ENCODE measurements around the gene PRMT5.
A peak's percentile ranks its signal among the peaks of the same experiment; 100 is the strongest.

The PRMT5 gene

DNA sequence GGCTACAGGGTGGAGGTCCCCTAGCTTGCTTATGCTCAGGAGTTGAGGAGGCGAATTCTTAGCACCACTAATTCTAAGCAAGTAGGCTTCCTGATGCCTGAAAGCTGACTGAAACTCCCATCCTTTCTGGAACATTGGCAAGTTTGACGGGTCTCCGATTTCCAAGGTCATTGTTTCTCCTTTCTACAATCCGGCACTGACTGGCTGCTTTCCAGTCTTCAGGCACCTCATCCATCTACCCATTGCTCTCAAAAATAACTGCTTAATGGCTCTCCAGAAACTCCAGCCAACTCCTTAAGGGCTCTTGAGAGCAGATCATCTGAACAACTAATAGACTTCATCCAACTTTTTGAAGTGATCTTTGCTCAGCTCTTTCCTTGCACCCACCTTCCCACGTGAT, 32.8 kb downstream of the PRMT5 start:
- no peak for DNase-seq

- no peak for DNase-seq
These were observed 33.8 kb downstream of the PRMT5 start for GRCh38 chr14:22895402-22895801.

DNA sequence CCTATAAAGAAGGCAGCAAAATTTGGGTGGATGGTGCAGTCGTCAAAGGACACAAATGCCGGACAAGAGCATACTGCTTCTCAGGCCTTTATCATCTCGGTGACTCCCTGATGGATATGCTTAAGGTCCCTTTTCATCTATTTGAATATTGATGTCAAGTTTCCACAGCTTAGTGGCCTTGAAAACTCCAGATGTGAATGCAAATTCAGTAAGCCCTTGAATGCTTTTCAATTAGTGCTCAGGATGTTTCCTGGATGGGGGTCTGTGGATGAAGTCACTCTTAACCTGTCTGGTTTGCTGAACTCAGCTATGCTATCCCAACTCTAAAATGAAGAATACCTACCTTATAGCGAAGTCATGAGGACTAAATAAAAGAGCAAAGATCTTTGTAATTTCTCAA, 35.5 kb downstream of the PRMT5 start:
- DNase-seq, result no peak

- DNase-seq, result no peak
These were observed 36.7 kb downstream of the PRMT5 start for GRCh38 chr14:22892488-22892887.

DNA sequence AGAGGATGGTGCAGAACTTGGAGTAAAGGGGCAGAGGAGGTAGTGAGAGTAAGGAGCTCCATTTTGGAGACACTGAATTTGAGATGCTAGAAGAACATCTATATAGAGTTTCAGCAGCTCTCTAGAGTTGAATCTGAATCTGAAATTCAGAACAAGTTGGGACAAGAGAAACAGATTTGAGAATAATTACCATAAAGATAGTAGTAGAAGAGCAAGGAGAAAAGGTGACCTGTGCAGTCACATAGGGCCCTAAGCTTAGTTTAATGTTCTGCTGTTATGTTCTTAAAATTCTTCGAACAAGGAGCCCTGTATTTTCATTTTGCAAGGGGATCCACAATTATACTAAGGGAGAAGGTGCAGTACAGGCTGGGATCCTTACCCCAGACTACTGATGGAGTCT, 38.8 kb downstream of the PRMT5 start:
- DNase-seq, result no peak

DNA sequence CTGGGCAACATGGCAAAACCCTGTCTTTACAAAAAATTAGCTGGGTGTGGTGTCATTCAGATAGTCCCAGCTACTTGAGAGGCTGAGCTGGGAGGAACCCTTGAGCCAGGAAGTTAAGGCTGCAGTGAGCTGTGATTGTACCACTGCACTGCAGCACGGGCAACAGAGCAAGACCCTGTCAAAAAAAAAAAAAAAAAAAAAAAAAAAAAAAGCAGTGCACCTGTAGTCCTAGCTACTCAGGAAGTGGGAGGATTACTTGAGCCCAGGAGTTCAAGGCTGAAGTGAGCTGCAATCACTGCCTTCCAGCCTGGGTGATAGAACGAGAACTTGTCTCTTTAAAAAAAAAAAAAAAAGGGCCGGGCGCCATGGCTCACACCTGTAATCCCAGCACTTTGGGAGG, 40.5 kb downstream of the PRMT5 start:
- no peak for DNase-seq

DNA sequence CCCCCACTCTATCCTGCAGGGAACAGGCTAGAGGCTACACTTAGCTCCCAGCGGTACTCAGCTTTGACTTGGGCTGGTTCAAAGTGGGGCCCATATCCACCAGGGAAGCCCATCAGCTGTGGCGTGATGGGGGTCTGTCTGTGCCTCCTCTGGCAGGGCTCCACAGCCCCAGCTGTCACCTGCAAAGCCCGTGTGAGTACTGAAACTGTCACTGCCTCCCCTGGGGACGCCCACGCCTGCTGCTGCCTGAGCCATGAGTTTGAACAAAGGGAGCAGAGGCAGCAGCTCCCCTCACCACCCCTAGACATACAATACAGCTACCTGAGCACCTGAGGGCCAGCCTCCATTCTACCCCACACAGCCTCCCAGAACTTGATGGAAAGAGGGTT, 41.2 kb downstream of the PRMT5 start:
- DNase-seq, result no peak

DNA sequence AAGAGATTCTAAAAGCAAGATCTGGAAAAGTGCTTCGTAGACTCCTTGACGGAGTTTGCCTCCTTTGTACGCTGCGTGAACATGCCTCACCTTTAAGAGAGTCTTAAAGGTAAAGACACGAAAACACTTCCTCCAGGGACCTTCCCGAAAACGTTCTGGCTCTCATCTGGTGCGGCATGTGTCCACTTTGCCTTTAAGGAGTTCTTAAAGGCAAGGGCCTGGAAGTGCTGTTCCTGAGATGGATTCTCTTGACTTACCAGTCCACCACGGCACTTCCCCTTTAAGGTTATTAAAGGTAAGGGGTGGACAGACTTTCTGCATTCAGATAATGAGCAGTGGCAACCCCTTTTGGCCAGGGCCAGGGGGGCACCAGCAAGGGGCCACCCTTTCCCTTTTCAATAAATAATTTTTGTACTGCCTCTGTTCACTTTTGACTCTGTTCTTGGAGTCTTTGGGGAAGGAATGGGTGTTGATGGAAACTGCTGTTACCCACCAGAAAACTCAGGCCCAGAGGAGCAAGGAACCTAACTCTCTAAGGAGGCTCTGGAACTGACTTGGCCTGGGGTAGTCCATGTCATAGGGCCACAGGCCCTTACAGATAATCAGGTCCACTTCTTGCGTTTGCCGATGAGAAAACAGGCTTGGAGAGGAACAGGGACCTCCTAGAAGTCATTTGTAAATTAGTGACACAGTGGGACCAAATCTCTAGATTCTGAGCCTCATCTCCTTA, 41.8 kb downstream of the PRMT5 start:
- DNase-seq, result peak; percentile 91

- peak; percentile 78 for DNase-seq
These were observed 42.5 kb downstream of the PRMT5 start for GRCh38 chr14:22886500-22887259.

DNA sequence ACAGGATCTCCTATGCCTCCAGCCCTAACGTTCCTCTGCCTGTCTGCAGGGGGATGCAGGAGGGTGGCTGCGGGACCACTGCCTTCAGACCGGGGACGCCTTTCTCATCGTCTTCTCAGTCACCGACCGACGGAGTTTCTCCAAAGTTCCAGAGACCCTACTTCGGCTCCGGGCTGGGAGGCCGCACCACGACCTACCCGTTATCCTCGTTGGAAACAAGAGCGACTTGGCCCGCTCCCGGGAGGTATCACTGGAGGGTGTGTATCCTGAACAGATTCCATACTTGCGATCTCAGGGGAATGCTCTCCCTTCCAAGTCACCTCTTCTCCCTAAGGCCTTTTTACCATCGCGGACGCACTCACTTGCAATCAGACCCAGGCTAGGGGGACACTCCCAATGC, 43.2 kb downstream of the PRMT5 start:
- DNase-seq, result no peak

DNA sequence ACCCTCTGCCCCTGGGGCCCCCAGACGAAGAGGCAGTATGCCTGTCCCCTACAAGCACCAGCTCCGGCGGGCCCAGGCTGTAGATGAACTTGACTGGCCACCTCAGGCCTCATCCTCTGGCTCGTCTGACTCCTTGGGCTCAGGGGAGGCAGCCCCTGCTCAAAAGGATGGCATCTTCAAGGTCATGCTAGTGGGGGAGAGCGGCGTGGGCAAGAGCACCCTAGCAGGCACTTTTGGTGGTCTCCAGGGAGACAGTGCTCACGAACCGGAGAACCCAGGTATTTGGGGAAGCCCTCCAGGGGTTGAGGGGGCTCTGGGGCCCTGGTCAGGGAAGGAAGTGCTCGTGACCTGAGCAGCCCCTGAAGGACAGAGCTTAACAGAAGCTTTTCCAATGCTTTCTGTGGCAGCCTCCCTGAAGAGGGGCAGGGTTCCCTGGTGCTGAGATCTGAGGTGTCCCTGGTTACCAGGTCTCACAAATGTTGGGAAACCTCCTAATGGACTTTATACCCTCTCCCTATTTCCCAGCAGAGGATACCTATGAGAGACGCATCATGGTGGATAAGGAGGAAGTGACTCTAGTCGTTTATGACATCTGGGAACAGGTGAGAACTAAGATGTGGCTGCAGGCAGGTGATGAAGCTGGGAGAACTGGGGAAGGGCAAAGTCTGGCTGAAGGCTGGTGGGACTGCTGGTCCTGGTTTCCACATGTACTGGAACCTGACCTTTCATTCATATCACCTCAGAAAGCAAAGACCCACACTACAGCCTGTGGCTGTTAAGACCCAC, 44.2 kb downstream of the PRMT5 start:
- DNase-seq, result no peak

DNA sequence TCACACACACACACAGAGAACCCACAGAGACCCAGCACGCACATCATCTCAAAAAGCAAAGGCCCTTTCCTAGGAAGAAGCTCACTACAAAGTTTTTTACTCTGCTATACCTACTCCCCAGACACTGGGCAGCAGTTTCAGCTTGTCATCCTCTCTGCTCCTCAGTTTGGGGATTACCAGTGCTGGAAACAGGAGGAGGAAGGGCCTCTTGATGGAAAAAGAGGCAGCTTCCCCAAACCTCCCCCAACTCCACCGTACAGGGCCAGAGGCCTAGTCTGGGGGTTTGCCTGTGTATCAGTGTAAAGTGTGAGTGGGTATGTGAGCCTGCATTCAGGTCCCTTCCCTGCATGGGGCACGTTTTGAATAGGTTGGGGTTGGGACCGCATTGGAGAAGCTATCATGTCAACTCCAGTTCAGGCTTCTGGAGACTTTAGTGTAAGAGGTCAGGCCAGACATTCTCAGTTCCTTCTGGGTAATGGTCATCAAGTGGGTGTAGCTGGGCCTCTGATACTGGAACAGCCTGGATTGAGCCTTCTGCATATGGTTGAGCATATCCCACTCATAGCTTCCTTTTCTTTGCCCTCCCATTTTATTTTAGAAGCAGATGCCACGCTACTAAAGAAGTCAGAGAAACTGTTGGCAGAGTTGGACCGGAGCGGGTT, 45.0 kb downstream of the PRMT5 start:
- DNase-seq, result no peak

DNA sequence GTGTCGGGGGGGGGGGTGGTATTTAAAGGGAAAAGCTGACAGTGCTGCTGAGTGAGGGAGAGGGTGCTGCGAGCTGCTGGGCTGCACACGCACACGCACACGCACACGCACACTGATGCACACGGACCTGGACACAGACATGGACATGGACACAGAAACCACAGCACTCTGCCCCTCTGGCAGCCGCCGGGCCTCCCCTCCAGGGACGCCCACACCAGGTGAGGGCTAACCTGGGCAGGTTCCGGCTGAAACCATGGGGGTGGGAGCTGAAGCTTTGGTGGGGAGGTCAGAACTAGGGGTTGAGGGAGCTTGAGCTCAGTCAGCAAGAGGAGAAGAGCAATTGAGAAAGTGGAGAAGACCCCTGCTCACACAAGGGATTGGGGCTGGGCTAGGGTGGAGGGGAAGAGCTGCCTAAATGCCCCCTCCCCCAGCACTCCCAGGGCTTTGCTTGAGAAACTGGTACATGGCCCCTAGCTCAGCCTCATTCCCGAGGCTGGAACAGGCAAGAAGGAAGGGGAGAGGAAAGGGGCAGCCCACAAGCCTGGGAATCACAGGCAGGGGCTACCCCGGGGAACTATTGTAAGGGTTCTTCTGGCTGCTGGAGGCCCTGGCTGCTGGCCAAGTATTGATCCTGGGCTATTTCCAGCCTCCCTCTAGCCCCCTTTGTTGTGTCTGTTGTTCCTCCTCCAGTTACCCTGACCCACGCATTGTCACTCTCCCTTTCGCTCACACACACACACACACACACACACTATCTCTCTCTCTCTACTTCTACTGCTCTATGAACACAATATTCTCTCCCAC, 45.8 kb downstream of the PRMT5 start, which contains the start of gene REM2:
REM2 (plus strand) TSS at position 50 of the 804 bp plus-strand sequence; CDS start at position 116, 66 bp downstream.
- no peak for DNase-seq

- peak; percentile 35 for DNase-seq
These were observed 46.5 kb downstream of the PRMT5 start for GRCh38 chr14:22882529-22883172.

- DNase-seq, result no peak
These were observed 47.1 kb downstream of the PRMT5 start for GRCh38 chr14:22882064-22882463.

DNA sequence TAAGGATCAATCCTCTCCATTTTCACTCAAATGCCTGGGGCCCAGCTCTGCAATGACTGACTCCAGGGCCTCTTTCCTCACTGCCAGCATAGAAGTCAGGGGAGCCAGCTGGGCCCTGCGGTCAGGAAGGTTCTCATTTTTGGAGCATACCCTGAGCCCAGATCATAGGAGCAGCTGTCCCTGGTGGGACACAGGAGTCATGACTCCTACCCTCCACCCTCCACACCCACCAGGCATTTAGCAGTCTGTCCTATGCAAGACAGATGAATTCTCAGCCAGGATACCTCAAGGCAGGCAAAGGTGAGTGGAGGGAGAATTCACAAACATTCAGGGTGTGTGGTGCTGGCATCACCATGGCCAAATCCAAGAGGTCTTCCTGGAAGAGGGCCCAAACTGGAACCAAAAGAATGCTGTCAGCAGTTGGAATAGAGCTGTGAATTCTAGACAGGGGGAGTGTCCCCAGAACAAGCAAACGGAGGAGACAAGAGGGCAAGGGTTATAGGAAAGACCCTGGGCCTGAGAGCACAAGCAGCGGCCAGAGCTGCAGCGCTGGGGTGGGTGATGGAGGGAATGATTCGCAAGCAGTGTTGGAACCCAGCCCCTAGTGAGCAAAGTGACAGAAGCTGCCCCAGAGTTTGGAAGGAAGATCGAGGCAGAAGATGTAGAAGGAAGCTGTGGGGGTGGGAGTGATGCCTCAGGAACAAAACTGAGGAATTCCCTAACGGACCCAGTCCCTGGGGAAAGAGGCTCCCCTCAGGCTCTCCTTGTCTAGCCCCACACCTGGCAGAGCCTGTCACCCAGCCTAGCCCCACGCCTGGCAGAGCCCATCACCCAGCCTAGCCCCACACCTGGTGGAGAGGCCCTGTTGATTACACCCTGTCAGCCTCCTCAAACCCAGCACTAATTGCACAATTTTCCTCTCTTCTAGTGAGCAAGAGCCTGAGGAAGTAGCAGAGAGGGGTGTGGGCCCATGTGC, 50.6 kb downstream of the PRMT5 start:
- no peak for DNase-seq

GRCh38 chr14:22877000-22877501, 52.1 kb downstream of the PRMT5 start:
- no peak for DNase-seq

DNA sequence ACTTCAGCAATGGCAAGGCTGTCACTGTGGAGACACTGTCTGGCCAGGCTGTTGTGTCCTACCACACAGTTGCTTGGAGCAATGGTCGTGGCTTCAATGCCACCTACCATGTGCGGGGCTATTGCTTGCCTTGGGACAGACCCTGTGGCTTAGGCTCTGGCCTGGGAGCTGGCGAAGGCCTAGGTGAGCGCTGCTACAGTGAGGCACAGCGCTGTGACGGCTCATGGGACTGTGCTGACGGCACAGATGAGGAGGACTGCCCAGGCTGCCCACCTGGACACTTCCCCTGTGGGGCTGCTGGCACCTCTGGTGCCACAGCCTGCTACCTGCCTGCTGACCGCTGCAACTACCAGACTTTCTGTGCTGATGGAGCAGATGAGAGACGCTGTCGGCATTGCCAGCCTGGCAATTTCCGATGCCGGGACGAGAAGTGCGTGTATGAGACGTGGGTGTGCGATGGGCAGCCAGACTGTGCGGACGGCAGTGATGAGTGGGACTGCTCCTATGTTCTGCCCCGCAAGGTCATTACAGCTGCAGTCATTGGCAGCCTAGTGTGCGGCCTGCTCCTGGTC, 53.3 kb downstream of the PRMT5 start:
- no peak for DNase-seq

- DNase-seq, result no peak
These were observed 54.0 kb downstream of the PRMT5 start for GRCh38 chr14:22875003-22875747.
